GM13977 (cell line): ENCODE data around the gene CHST15.
"Not testable (repeated sequence)": the region's sequence is repeated elsewhere in the genome, so short reads cannot be mapped to it uniquely, and the experiment has no call there.

Experiments
- DNase-seq: peaks from one replicate; pipeline ENCODE4 v3.0.0; 2012; ENCODE audit warnings: low spot score
- CTCF ChIP-seq: IDR thresholded peaks from 2 replicates; pipeline ENCODE4 v1.5.1; 2012; ENCODE audit warnings: mild to moderate bottlenecking, control low read depth; ENCODE audit not compliant: insufficient read depth; ENCODE audit errors: extremely low read depth, missing control alignments
- in situ Hi-C: fragments of 300-500 bp; cut with MboI; formaldehyde crosslinking; loops from one replicate; pipeline ENCODE4 v1.12.0; 2022; ENCODE audit warnings: low sequenced_read_pairs, low pct_unique_long_range_greater_than_20kb, mixed read lengths, inconsistent platforms; ENCODE audit not compliant: unreplicated experiment

CHST15 gene

DNA sequence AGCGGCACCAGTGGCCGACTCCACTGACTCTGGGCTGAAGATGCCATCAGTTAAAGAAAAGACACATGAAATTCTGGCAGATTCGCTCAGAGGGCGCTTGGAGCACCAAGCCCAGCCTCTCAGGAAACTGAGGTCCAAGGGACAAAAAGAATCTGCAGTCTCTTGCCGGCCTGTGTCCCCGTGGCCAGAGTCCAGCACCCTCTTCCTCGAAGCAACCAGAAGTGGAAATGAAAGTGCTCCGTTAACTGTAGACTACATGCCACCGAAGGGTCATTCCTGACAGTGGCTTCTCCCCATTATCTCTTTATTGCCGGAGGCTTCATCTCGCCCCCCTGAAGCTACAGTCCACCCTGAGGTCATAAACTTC, 1.0 kb upstream of the CHST15 start:
- no peak for TF ChIP-seq CTCF
- in situ Hi-C loops: no loop called here
- DNase-seq: no peak

DNA sequence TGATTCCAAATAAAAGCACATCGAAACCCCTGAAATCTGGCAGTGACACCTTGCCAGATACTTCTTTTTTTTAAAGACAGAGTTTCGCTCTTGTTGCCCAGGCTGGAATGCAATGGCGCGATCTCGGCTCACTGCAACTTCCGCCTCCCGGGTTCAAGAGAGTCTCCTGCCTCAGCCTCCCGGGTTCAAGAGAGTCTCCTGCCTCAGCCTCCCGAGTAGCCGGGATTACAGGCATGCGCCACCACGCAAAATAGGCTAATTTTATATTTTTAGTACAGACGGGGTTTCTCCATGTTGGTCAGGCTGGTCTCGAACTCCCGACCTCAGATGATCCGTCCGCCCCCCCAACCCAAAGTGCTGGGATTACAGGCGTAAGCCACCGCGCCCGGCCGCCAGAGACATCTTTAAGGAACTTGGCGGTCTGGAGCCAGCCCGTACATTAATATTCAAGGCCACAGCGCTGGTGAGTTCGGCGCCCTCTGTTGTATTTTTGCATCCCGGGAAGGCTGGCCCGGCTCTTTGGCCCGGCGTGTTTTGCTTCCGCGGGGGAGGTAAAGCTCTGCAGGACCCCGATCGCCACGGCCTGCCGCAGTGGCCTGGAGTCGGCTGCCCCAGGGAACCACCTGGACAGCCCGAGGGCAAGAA, 498 bp upstream of the CHST15 start:
- in situ Hi-C loops, DNase-seq: not testable (repeated sequence)

GRCh38 chr10:124092250-124092859, 1.0 kb downstream of the CHST15 start:
- peak; percentile 76 for DNase-seq
- in situ Hi-C loops: no loop called here
- no peak for TF ChIP-seq CTCF

GRCh38 chr10:124091646-124092249, 1.6 kb downstream of the CHST15 start:
- no peak for TF ChIP-seq CTCF
- in situ Hi-C loops: no loop called here
- peak; percentile 42 for DNase-seq

GRCh38 chr10:124090601-124091209, 2.7 kb downstream of the CHST15 start:
- in situ Hi-C loops: no loop called here
- DNase-seq: no peak
- no peak for TF ChIP-seq CTCF

DNA sequence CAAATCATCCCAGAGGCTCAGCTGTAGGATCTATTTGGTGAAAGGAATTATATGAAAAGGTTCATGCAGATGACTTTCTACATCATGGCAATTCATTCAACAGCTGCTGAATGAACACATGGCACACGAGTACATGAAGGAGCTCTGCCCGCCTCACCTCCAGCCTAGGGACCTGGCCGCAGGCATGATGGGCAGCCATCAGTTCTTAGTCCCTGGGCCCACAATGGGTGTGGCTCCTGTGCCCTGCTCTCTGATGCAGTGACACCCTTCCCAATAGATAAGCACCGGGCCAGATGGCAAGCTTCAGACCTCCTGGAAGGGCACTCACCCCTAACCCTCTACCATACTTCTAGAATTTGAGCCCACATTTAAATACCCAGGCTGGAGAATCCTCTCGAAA, 3.5 kb downstream of the CHST15 start:
- in situ Hi-C loops: no loop called here
- no peak for DNase-seq
- no peak for TF ChIP-seq CTCF

DNA sequence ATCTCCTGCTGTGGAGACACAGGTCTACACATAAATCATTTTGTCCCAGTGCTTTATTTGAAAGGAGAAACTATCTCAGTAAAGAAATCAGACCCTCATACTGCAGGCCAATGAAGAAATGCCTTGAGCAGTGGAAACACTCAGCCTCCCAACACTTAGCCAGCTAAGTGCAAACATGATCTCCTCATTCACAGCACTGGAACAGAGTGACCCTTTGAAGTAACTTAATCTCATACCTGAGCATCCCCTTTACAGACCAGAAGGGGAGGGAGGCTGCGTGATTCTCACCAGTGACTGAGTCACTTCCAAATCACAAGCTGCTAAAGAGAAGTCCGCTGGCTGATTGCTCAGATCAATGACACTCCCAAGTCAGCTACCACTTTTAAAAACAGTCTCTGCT, 4.5 kb downstream of the CHST15 start:
- in situ Hi-C loops: no loop called here
- DNase-seq: no peak
- TF ChIP-seq CTCF: no peak
